ENCODE measurements around the gene MOGAT2.
"Not testable (repeated sequence)": the region's sequence is repeated elsewhere in the genome, so short reads cannot be mapped to it uniquely, and the experiment has no call there.

The MOGAT2 gene

DNA sequence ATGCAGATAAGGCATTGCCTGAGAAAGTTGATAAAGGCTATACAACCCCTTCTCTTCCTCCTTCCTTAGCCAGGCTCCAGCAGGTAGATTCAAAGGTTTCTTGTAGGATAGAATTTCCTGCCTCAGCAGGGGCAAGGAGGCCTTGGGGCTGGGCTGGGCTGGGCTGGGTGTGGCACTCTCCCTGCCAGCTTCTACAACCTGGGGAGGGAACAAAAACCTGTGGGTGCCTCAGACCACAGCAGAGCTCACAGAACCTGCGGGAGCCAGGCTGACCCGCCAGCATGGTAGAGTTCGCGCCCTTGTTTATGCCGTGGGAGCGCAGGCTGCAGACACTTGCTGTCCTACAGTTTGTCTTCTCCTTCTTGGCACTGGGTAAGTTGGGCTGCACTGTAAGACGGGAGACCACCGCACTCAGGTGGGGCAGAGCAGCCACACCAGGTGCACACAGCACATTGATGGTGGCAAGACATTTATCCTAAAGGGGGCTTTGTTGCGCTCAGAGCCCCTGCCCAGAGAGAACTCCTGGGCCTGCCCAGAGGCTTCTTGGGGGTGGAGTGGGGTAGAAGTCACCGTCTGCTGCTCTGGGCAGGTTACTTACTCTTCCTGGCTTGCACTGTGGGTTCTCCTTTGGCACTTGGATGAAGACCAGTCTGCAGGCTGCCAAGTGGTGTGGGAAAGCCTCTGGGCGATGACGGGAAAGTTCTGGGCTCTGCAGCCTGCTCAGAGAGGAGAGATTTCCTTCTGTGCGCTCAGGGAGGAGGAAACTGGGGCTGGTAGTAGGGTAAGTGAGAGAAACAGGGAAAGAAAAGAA lies at the start of gene MOGAT2:
MOGAT2 (plus strand) TSS at position 231 of the 811 bp plus-strand sequence; CDS start at position 282, 51 bp downstream.
- DNase-seq = no peak

DNA sequence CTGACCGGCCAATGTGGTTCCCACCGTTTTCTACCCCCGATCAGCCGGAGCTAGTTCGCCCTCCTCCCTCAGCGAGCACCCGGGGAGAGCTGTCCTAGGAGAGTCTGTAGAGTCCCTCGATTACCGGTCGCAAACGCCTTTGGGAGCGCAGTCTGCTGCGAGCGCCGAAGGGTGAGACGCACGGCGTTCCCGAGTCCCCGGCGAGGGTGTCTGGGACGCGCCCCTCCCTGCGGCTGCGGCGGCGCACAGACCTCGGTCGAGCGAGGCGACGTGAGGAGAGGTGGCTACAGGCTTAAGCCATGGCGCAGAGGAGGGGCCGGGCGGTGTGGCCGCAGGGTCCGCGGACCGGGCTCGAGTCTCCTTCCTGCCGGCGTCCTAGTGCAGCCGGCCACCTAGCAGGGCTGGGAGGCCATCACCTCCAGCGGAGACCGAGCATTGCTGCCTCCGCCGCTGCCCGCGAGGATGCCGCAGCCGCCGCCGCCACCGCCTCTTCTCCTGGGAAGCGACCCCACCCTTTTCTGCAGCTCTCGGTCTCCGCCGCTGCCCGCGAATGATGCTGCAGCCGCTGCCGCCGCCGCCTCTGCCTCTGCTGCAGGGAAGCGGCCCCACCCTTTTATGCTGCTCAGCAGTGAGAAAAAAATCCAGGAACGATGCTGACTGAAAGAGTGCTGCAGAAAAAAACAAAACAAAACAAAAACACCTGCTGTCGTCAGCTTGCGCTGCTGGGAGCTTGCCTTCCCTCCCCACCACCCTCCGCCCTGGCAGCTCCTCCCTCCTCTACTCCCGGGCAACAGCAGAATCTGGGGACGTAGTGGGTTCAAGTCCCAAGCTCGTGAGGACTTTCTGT lies 49.0 kb upstream of the MOGAT2 start, which contains the start of gene MAP6:
MAP6 (minus strand) TSS at position 588 of the 847 bp plus-strand sequence. CDS start 669 bp downstream, outside the sequence.
- DNase-seq = peak in 1 of 2 donors; percentile 7

DNA sequence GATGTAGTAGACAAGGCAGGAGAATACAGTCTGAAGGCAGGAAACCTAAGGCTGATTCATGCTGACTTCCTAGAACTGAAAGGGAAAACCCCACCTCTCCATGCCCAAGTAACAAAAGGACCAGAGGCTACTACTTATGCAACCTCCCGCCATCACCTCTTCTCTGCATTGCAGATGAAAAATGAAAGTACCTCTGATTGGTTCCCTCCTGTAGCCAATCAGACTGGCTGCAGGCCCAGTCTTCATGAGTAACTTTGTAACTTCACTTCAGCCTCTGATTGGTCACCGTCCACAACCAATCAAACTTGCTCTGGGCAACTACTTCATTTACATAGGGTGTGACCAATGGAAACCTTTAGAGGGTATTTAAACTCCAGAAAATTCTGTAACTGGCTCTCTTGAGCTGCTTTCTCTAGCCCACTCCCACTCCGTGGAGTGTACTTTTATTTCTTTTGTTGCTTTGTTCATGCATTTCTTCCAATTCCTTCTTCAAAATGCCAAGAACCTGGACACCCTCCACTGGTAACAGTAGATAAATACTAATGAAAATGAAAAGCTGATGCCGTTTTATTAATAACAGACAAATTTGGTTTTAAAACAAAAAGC lies 43.6 kb upstream of the MOGAT2 start:
- peak; percentile 56 to 67 for DNase-seq

DNA sequence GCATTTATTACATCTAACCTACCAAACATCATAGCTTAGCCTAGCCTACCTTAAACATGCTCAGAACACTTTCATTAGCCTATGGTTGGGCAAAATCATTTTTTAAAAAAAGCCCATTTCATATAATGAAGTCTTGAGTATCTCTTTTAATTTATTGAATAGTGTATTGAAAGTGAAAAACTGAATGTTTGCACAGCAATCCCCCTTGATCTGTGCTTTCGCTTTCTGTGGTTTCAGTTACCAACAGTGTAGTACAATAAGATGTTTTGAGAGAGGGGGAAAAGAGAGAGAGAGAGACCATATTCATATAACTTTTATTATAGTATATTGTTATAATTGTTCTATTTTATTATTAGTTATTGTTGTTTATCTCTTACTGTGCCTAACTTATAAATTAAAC lies 40.4 kb upstream of the MOGAT2 start:
- no peak for DNase-seq

DNA sequence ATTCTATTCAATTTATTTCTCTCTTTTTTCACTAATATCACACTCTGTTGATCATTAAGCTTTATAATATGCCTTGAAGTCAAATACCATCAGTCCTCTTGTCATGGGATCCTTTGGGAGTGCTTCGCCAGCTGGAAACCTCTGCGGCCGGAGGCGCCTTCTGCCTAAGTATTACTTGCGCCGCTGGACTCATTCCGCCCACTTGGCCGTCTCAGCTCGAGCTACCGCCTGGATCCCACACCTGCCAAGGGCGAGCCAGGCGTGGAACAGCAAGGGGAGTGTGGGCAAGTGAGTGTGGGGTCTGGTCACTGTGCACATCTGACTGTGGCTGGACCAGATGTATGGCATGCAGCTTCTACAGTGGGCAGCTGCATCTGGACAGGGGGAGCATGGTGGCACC lies 39.7 kb upstream of the MOGAT2 start:
- DNase-seq = no peak

- no peak for DNase-seq
Observed at GRCh38 chr11:75678620-75679259, 38.9 kb upstream of the MOGAT2 start.

DNA sequence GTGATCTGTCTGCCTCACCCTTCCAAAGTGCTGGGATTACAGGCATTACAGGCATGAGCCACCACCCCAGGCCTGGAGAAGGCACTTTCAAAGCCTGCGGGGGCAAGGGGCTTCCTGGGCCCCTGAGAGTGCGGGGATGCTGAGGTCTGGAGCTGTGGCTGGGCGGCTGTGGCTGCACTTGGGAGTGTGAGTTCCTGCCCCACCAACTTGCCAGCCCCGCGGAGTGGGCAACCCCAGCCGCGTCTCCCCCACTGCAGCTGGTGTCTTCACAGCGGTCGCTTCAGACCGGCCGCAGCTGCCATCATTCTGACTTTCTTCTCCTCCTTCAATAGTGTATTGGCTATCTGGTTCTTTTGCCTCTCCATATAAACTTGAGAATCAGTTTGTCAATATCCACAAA lies 38.1 kb upstream of the MOGAT2 start:
- no peak for DNase-seq

DNA sequence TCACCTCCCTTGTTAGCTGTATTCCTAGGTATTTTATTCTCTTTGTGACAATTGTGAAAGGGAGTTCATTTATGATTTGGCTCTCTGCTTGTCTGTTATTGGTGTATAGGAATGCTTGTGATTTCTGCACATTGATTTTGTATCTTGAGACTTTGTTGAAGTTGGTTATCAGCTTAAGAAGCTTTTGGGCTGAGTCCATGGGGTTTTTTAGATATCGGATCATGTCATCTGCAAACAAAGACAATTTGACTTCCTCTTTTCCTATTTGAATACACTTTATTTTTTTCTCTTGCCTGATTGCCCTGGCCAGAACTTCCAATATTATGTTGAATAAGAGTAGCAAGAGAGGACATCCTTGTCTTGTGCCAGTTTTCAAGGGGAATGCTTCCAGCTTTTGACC lies 33.8 kb upstream of the MOGAT2 start:
- DNase-seq = not testable (repeated sequence)

GRCh38 chr11:75689863-75690609 lies 27.6 kb upstream of the MOGAT2 start:
- DNase-seq = peak; percentile 70 to 83

GRCh38 chr11:75691804-75692203 lies 25.8 kb upstream of the MOGAT2 start:
- DNase-seq = no peak

DNA sequence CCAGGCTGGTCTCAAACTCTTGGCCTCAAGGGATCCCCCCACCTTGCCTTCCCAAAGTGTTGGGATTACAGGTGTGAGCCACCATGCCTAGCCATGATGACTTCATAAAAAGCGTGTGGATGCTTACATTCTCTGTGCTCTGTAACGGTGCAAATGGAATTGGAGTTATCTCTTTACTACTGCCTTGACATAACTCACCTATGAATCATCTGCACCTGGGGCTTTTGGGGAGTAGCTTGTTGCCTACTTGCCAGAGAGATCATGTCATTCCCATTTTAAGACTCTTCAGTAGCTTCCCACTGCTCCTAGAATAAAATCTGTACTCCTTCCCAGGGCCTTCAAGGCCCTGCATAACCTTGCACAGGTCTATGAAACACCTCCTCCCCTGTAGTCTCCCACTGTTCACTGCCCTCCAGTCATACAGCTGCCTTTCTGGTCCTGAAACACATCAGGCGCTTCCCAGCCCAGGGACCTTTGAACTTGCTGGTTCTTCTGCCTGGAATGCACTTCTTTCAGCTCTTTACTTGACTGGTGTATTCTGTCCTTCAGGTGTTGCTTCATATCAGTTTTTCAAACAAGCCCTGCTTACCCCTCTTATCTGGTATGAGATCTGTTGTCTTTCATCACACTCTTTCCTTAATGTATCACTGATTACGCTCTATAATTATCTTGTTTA lies 19.6 kb upstream of the MOGAT2 start:
- DNase-seq = no peak

DNA sequence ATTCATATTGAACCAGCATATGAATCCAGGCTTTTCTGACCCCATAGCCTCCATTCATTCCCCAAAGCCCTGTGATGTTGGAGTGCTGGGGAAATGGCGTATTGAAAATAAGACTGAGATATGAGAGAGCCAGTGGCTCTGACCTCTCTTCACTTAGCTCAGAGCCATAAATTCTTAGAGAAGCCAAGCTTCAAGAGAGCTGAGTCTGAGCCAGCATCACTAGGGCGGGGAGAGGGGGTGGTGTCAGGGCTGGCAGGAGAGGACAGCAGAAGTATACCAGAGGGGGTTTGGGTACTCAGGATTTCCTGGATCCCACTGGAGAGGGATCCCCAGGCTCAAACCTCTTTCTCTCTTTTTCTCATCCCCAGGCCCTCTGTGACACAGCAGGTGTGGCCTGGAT lies 16.7 kb upstream of the MOGAT2 start:
- no peak for DNase-seq

- no peak for DNase-seq
Observed at GRCh38 chr11:75703695-75704237, 13.9 kb upstream of the MOGAT2 start.

DNA sequence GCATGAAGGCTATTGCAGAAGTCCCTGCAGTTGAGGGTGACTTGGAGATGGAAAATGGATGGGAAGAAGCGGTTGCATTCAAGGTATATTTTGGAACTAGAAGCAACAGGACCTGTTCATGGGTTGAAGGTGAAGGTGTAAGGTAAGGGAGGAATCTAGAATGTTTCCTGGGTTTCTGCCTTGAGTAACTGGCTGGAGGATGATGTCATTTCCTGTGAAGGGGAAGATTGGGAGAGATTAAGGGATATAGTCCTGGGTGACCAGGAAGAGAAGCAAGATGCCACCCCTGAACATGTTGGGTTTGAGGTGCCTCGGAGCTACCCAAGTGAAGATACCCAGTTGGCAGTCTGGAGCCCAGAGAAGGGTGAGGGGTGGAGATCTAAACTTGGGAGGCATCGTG lies 12.1 kb upstream of the MOGAT2 start:
- DNase-seq = no peak

GRCh38 chr11:75706260-75706729 lies 11.3 kb upstream of the MOGAT2 start:
- DNase-seq = peak; percentile 42 to 81

GRCh38 chr11:75714211-75714610 lies 3.4 kb upstream of the MOGAT2 start:
- no peak for DNase-seq

GRCh38 chr11:75715688-75716087 lies 1.9 kb upstream of the MOGAT2 start:
- no peak for DNase-seq

DNA sequence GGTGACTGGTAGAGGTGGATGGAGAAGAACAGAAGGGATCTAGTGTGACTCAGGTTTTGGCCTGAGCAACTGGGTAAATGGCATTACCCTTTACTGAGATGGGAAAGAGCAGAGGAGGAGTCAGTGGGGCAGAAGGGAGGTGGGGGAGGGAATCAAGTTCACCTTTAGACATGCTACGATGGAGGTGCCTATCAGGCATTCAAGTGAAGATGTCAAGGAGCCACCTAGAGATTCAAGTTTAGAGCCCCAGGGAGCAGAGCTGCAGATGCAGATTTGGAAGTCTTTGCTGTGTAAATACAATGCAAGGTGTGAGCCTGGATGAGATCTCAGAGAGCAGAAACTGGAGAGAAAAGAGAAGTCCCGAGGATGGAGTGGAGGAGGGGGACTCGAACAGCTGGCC lies 979 bp upstream of the MOGAT2 start:
- no peak for DNase-seq

GRCh38 chr11:75718419-75719339 lies 1.0 kb downstream of the MOGAT2 start:
- DNase-seq = no peak

All from inflammatory macrophage treated with lipopolysaccharide for 1 hour (primary cell).